HL-60 (cell line): ENCODE measurements around the gene EOGT.

Source experiments
- DNase-seq, 2 experiments: peaks; one replicate each; pipeline ENCODE4 v3.0.0-alpha.2; 2010 to 2020; ENCODE audit warnings: low read depth in 1 of 2, low spot score in 1 of 2
- H3K27ac ChIP-seq: fragments of 250-450 bp; sonication (Bioruptor Pico); replicated peaks from 2 replicates; pipeline ENCODE4 v1.5.1; 2020; ENCODE audit warnings: mild to moderate bottlenecking, moderate library complexity
- H3K27me3 ChIP-seq: fragments of 250-450 bp; sonication (Bioruptor Pico); 2 replicates; pipeline ENCODE4 v1.5.1; 2021; ENCODE audit warnings: mild to moderate bottlenecking, moderate library complexity; ENCODE audit not compliant: insufficient read depth, poor library complexity, severe bottlenecking
- H3K4me3 ChIP-seq: replicated peaks from 2 replicates; pipeline ENCODE4 v1.5.1; 2011; ENCODE audit warnings: mild to moderate bottlenecking, control low read depth, low read length; ENCODE audit not compliant: insufficient read depth
- GABPA ChIP-seq: IDR thresholded peaks from 2 replicates; pipeline ENCODE4 v1.6.1; 2012; ENCODE audit warnings: low read depth
- POLR2AphosphoS5 ChIP-seq: IDR thresholded peaks from 2 replicates; pipeline ENCODE4 v1.6.1; 2012; ENCODE audit warnings: low read depth
- SPI1 ChIP-seq: IDR thresholded peaks from 2 replicates; pipeline ENCODE4 v1.6.1; 2012; ENCODE audit warnings: low read depth, mild to moderate bottlenecking, borderline replicate concordance
- TF ChIP-seq, protein P1 (sequence below): IDR thresholded peaks from 2 replicates; pipeline ENCODE4 v1.6.1; 2012; ENCODE audit warnings: low read depth; ENCODE audit not compliant: insufficient replicate concordance
- TF ChIP-seq, protein P2 (sequence below): IDR thresholded peaks from one replicate; pipeline ENCODE4 v1.5.1; 2011; ENCODE audit warnings: low read length, control low read depth, inconsistent platforms; ENCODE audit not compliant: insufficient read depth

Gene EOGT

DNA sequence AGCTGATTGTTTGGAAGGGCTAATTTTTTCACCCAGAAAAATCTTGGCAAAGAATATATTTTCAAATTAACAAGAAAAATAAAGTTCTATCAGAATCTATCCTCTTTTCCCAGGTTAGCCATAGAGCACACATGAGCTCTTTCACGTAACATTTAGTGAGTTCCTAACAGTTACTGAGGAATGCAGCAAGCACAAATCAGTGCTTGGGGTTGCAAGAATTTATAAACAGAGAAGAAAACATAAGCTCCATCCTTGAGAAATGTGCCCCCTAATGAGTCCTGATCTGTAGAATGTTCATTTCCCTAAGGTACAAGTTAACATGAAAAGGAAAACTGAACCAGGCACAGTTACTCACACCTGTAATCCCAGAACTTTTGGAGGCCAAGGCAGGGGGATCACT lies 13.9 kb downstream of the EOGT start:
- DNase-seq: no peak
- TF ChIP-seq GABPA (no peak), SPI1 (no peak), POLR2AphosphoS5 (no peak)
- TF ChIP-seq, protein P1, sequence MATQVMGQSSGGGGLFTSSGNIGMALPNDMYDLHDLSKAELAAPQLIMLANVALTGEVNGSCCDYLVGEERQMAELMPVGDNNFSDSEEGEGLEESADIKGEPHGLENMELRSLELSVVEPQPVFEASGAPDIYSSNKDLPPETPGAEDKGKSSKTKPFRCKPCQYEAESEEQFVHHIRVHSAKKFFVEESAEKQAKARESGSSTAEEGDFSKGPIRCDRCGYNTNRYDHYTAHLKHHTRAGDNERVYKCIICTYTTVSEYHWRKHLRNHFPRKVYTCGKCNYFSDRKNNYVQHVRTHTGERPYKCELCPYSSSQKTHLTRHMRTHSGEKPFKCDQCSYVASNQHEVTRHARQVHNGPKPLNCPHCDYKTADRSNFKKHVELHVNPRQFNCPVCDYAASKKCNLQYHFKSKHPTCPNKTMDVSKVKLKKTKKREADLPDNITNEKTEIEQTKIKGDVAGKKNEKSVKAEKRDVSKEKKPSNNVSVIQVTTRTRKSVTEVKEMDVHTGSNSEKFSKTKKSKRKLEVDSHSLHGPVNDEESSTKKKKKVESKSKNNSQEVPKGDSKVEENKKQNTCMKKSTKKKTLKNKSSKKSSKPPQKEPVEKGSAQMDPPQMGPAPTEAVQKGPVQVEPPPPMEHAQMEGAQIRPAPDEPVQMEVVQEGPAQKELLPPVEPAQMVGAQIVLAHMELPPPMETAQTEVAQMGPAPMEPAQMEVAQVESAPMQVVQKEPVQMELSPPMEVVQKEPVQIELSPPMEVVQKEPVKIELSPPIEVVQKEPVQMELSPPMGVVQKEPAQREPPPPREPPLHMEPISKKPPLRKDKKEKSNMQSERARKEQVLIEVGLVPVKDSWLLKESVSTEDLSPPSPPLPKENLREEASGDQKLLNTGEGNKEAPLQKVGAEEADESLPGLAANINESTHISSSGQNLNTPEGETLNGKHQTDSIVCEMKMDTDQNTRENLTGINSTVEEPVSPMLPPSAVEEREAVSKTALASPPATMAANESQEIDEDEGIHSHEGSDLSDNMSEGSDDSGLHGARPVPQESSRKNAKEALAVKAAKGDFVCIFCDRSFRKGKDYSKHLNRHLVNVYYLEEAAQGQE: no peak
- TF ChIP-seq, protein P2, sequence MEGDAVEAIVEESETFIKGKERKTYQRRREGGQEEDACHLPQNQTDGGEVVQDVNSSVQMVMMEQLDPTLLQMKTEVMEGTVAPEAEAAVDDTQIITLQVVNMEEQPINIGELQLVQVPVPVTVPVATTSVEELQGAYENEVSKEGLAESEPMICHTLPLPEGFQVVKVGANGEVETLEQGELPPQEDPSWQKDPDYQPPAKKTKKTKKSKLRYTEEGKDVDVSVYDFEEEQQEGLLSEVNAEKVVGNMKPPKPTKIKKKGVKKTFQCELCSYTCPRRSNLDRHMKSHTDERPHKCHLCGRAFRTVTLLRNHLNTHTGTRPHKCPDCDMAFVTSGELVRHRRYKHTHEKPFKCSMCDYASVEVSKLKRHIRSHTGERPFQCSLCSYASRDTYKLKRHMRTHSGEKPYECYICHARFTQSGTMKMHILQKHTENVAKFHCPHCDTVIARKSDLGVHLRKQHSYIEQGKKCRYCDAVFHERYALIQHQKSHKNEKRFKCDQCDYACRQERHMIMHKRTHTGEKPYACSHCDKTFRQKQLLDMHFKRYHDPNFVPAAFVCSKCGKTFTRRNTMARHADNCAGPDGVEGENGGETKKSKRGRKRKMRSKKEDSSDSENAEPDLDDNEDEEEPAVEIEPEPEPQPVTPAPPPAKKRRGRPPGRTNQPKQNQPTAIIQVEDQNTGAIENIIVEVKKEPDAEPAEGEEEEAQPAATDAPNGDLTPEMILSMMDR: no peak
- Histone ChIP-seq H3K27ac (no peak overlapping the region), H3K4me3 (no peak overlapping the region), H3K27me3 (no peaks in the 10 kb centered on the region)

DNA sequence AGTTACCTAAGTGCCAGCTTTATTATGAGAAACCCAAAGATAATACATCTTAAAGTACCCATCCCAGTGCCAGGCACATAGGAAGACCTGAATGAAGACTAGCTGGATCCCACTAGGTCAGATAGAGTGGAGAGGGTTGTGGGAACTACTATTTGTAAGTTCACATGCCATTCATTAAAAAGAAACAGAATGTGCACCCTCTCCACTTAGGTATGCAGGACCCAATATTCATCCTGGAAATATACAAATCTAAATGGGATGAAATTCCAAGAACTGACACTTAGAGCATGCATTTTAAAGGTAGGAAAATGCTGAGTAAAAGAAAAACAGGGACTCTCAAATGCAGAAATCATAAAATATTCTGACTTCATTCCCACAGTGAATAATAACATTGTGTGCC lies 14.3 kb downstream of the EOGT start:
- no peak for DNase-seq
- Histone ChIP-seq H3K4me3 (no peak overlapping the region), H3K27ac (no peak overlapping the region), H3K27me3 (no peaks in the 10 kb centered on the region)
- TF ChIP-seq, protein P1: no peak
- TF ChIP-seq SPI1 (no peak), POLR2AphosphoS5 (no peak), GABPA (no peak)
- TF ChIP-seq, protein P2: no peak

DNA sequence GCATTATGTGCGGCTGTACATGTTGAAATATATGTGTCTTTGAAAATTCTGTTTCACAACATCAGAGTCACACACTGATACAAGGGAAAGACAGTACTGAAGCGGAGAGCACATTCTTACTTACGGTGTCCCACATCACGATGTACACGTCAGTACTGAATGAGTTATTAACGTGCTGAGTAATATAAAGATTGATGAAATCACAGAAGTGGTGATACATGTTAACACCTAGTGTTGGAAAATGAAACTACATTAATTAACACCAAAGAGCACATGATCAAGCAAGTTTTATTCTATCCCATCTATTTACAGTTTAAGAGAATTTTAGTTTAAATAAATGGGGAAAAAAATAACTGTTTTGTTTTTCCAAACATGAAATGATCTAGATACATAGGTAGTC lies 15.6 kb downstream of the EOGT start:
- no peak for DNase-seq
- Histone ChIP-seq H3K4me3 (no peak overlapping the region), H3K27me3 (no peaks in the 10 kb centered on the region), H3K27ac (no peak overlapping the region)
- no peak for TF ChIP-seq SPI1
- TF ChIP-seq, protein P1: no peak
- TF ChIP-seq, protein P2: no peak
